Measurements from ENCODE around the gene RBM34. TPM values are rescaled to one million over a fixed set of nuclear protein-coding genes. Genes with fewer than 3 reads are reported as not detected.

RBM34 gene
- total RNA-seq, 1 donor from 2014 or later, result 52.2 TPM

DNA sequence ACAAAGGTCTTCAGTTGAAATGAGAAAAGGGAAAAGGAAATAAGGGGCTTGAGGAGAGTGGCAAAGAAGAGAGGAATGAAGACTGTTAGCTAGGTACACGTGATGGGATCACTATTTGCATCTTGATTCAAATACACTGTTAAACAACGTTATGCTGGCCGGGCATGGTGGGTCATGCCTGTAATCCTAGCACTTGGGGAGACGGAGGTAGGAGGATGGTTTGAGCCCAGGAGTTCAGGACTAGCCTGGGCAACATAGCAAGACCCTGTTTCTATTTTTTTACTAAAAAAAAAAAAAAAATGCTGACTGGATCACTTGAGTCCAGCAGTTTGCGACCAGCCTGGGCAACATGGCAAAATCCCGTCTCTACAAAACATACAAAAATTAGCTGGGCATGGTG is 2.4 kb downstream of the RBM34 start:
- DNase-seq (ENCODE audit: low spot score), result no peak
- Mint-ChIP-seq H3K9me3 (ENCODE audit: unreplicated experiment) (no peaks in the 10 kb centered on the region), H3K4me1 (ENCODE audit: unreplicated experiment) (peaks cover 14% of the 10 kb centered on the region), H3K4me3 (ENCODE audit: unreplicated experiment) (no peak overlapping the region), H3K36me3 (ENCODE audit: low read depth, unreplicated experiment) (peaks cover 11% of the 10 kb centered on the region), H3K27me3 (ENCODE audit: unreplicated experiment) (peaks cover 7% of the 10 kb centered on the region), H3K27ac (ENCODE audit: unreplicated experiment) (no peak overlapping the region)
- TF ChIP-seq, protein P1, sequence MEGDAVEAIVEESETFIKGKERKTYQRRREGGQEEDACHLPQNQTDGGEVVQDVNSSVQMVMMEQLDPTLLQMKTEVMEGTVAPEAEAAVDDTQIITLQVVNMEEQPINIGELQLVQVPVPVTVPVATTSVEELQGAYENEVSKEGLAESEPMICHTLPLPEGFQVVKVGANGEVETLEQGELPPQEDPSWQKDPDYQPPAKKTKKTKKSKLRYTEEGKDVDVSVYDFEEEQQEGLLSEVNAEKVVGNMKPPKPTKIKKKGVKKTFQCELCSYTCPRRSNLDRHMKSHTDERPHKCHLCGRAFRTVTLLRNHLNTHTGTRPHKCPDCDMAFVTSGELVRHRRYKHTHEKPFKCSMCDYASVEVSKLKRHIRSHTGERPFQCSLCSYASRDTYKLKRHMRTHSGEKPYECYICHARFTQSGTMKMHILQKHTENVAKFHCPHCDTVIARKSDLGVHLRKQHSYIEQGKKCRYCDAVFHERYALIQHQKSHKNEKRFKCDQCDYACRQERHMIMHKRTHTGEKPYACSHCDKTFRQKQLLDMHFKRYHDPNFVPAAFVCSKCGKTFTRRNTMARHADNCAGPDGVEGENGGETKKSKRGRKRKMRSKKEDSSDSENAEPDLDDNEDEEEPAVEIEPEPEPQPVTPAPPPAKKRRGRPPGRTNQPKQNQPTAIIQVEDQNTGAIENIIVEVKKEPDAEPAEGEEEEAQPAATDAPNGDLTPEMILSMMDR (IDR thresholded peaks at IDR 0.05; ENCODE audit: unreplicated experiment), result no peak

DNA sequence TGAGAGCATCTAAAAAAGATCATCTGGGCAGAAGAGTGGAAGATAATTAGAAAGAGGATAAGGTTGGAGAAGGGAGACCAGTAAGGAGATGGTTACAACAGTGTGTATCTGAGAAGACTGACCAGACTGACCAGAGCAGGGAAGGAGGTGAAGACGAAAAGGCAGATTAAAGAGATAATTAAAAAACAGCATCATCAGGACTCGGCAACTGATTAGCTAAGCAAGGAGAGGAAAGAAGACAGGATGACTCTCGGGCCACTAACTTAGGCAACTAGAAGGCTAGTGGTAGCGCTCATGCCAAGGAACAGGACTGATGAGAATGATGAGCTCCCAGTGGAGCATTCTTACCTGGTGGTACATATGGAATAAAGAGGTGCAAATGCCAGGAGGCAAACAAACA is 3.9 kb downstream of the RBM34 start:
- H3K4me3 Mint-ChIP-seq (ENCODE audit: unreplicated experiment), result no peak overlapping the region
- peaks cover 13% of the 10 kb centered on the region for H3K4me1 Mint-ChIP-seq (ENCODE audit: unreplicated experiment)
- peaks cover 13% of the 10 kb centered on the region for H3K36me3 Mint-ChIP-seq (ENCODE audit: low read depth, unreplicated experiment)
- DNase-seq (ENCODE audit: low spot score), result no peak
- H3K27ac Mint-ChIP-seq (ENCODE audit: unreplicated experiment), result no peak overlapping the region
- H3K9me3 Mint-ChIP-seq (ENCODE audit: unreplicated experiment), result no peaks in the 10 kb centered on the region
- H3K27me3 Mint-ChIP-seq (ENCODE audit: unreplicated experiment), result peaks cover 7% of the 10 kb centered on the region
- TF ChIP-seq, protein P1 (IDR thresholded peaks at IDR 0.05; ENCODE audit: unreplicated experiment), result no peak

- H3K9me3 Mint-ChIP-seq (ENCODE audit: unreplicated experiment), result no peaks in the 10 kb centered on the region
- no peak for DNase-seq (ENCODE audit: low spot score)
- peaks cover 4% of the 10 kb centered on the region for H3K27me3 Mint-ChIP-seq (ENCODE audit: unreplicated experiment)
- H3K4me1 Mint-ChIP-seq (ENCODE audit: unreplicated experiment), result peaks cover 9% of the 10 kb centered on the region
- no peak overlapping the region for H3K27ac Mint-ChIP-seq (ENCODE audit: unreplicated experiment)
- peaks cover 13% of the 10 kb centered on the region for H3K36me3 Mint-ChIP-seq (ENCODE audit: low read depth, unreplicated experiment)
- no peak overlapping the region for H3K4me3 Mint-ChIP-seq (ENCODE audit: unreplicated experiment)
- TF ChIP-seq, protein P1 (IDR thresholded peaks at IDR 0.05; ENCODE audit: unreplicated experiment), result no peak
These were observed 4.3 kb downstream of the RBM34 start for GRCh38 chr1:235156740-235157139.

DNA sequence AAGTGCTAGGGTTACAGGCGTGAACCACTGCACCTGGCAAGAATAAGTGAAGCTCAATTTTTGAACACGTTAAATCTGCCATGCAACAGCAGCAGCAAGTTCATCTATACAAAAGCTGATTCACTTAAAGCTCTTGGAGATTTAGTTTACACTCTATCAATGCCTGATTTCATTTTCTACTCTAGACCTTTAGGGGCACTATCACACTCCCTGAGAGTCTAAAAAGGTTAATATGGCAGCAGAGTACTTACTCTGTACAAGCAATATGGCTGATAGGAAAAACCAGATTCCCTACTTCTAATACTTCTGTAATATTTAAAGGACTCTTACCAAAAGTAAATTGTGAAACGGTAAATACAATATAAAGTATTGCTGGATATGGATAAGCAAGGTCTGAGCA is 4.8 kb downstream of the RBM34 start:
- Mint-ChIP-seq H3K27me3 (ENCODE audit: unreplicated experiment) (peaks cover 2% of the 10 kb centered on the region), H3K4me3 (ENCODE audit: unreplicated experiment) (no peak overlapping the region), H3K27ac (ENCODE audit: unreplicated experiment) (no peak overlapping the region), H3K36me3 (ENCODE audit: low read depth, unreplicated experiment) (peaks cover 13% of the 10 kb centered on the region), H3K9me3 (ENCODE audit: unreplicated experiment) (no peaks in the 10 kb centered on the region), H3K4me1 (ENCODE audit: unreplicated experiment) (peaks cover 7% of the 10 kb centered on the region)
- TF ChIP-seq, protein P1 (IDR thresholded peaks at IDR 0.05; ENCODE audit: unreplicated experiment), result no peak
- DNase-seq (ENCODE audit: low spot score), result no peak

GRCh38 chr1:235152235-235152634 is 8.8 kb downstream of the RBM34 start:
- TF ChIP-seq, protein P1 (IDR thresholded peaks at IDR 0.05; ENCODE audit: unreplicated experiment), result no peak
- Mint-ChIP-seq H3K27me3 (ENCODE audit: unreplicated experiment) (no peaks in the 10 kb centered on the region), H3K27ac (ENCODE audit: unreplicated experiment) (no peak overlapping the region), H3K36me3 (ENCODE audit: low read depth, unreplicated experiment) (peaks cover 13% of the 10 kb centered on the region), H3K9me3 (ENCODE audit: unreplicated experiment) (no peaks in the 10 kb centered on the region), H3K4me3 (ENCODE audit: unreplicated experiment) (no peak overlapping the region), H3K4me1 (ENCODE audit: unreplicated experiment) (no peaks in the 10 kb centered on the region)
- DNase-seq (ENCODE audit: low spot score), result no peak
